DOHH2 (cell line): ENCODE measurements around the gene NPAP1.

Experiments
- CTCF ChIP-seq: fragments of 200-600 bp; sonication (generic); IDR thresholded peaks from one replicate; pipeline ENCODE4 v1.5.1; 2014; ENCODE audit warnings: antibody characterized with exemption, mild to moderate bottlenecking, low read depth, low read length; ENCODE audit not compliant: poor library complexity, severe bottlenecking
- EZH2phosphoT487 ChIP-seq: fragments of 200-600 bp; sonication (generic); IDR thresholded peaks from 2 replicates; pipeline ENCODE4 v1.6.1; 2017; ENCODE audit warnings: borderline replicate concordance, mild to moderate bottlenecking, antibody characterized with exemption, low read length, moderate library complexity, mixed read lengths

- TF ChIP-seq CTCF (no peak), EZH2phosphoT487 (no peak)
These were observed 2.9 kb downstream of the NPAP1 start for GRCh38 chr15:24678485-24678884.
